Peyer's patch (tissue), 4 donors: ENCODE data around the gene RTEL1. TPM values are rescaled to one million over a fixed set of nuclear protein-coding genes. Genes with fewer than 3 reads are reported as not detected.

Experiments used
- DNase-seq, 3 donors: peaks; one replicate each; pipeline ENCODE4 v3.0.0-alpha.2; 2017 to 2019
- H3K27ac ChIP-seq, 4 donors: fragments of 200-600 bp; sonication (generic); one replicate each; pipeline ENCODE4 v1.5.1; 2016 to 2019
- H3K27me3 ChIP-seq, 2 donors: fragments of 200-600 bp; sonication (generic); one replicate each; pipeline ENCODE4 v1.5.1; 2019
- H3K36me3 ChIP-seq, 3 donors: fragments of 200-600 bp; sonication (generic); one replicate each; pipeline ENCODE4 v1.5.1; 2016 to 2019
- H3K4me1 ChIP-seq, 4 donors: fragments of 200-600 bp; sonication (generic); one replicate each; pipeline ENCODE4 v1.5.1; 2016 to 2019
- H3K4me3 ChIP-seq, 4 donors: fragments of 200-600 bp; sonication (generic); 1 replicate in 3 of 4; 2 replicates in 1 of 4; pipeline ENCODE4 v1.5.1; 2016 to 2019; ENCODE audit warnings: mild to moderate bottlenecking in 1 of 4
- H3K9me3 ChIP-seq, 4 donors: fragments of 200-600 bp; sonication (generic); one replicate each; pipeline ENCODE4 v1.5.1; 2016 to 2019; ENCODE audit warnings: mild to moderate bottlenecking in 1 of 4
- CTCF ChIP-seq, 6 experiments: fragments of 450-650 bp in 4 of 6; fragments of 200-600 bp in 2 of 6; sonication (generic) in 1 of 6; IDR thresholded peaks; one replicate each; pipeline ENCODE4 v1.5.1; 2017 to 2019; ENCODE audit warnings: antibody characterized with exemption in 6 of 6, mild to moderate bottlenecking in 3 of 6, moderate library complexity in 1 of 6
- POLR2A ChIP-seq, 2 donors: fragments of 450-650 bp; IDR thresholded peaks; one replicate each; pipeline ENCODE4 v1.5.1; 2017; ENCODE audit warnings: antibody characterized with exemption in 2 of 2, mild to moderate bottlenecking in 2 of 2, moderate library complexity in 2 of 2
- total RNA-seq, 4 donors: library from RNA; depleted of rRNA; stranded (reverse); fragments of >200 nt; gene quantifications; one replicate each; pipeline ENCODE4 v1.1.0, GENCODE V29; 2016

RTEL1 gene
- total RNA-seq, 4 donors from 2014 or later, result 25.6 to 61.1 (median 30.2) TPM

GRCh38 chr20:63641146-63641791 is 16.8 kb upstream of the RTEL1 start:
- Histone ChIP-seq H3K27me3 (no peaks in the 10 kb centered on the region), H3K36me3 (no peaks in the 10 kb centered on the region), H3K9me3 (no peaks in the 10 kb centered on the region), H3K4me1 (peaks cover 0 to 26% (median 16%) of the 10 kb centered on the region in 4 donors), H3K27ac (peak overlapping the region; percentile 82 to 100 (median 97)), H3K4me3 (peak overlapping the region; percentile 61 to 84 (median 71))
- peak in 2 of 3 donors; percentile 55 to 78 for DNase-seq
- TF ChIP-seq POLR2A (IDR thresholded peaks at IDR 0.05) (no peak), CTCF (IDR thresholded peaks at IDR 0.05) (no peak)

GRCh38 chr20:63641792-63642523 is 16.2 kb upstream of the RTEL1 start:
- no peaks in the 10 kb centered on the region for H3K9me3 ChIP-seq
- TF ChIP-seq POLR2A (IDR thresholded peaks at IDR 0.05), result peak in 1 of 2 donors; percentile 43
- peak; percentile 59 to 85 (median 81) for TF ChIP-seq CTCF (IDR thresholded peaks at IDR 0.05)
- peak overlapping the region; percentile 62 to 84 (median 74) for H3K4me3 ChIP-seq

GRCh38 chr20:63642527-63643247 is 15.4 kb upstream of the RTEL1 start:
- no peaks in the 10 kb centered on the region for H3K36me3 ChIP-seq
- peak overlapping the region; percentile 46 to 68 (median 60) for H3K4me3 ChIP-seq
- DNase-seq, result peak in 2 of 3 donors; percentile 58 to 66
- H3K27ac ChIP-seq, result peak overlapping the region; percentile 60 to 93 (median 86)
- H3K4me1 ChIP-seq, result peaks cover 0 to 17% (median 11%) of the 10 kb centered on the region in 4 donors
- no peaks in the 10 kb centered on the region for H3K9me3 ChIP-seq
- TF ChIP-seq CTCF (IDR thresholded peaks at IDR 0.05) (no peak), POLR2A (IDR thresholded peaks at IDR 0.05) (no peak)
- no peaks in the 10 kb centered on the region for H3K27me3 ChIP-seq

More at GRCh38 chr20:63641792-63642523, 16.2 kb upstream of the RTEL1 start:
- peak; percentile 93 to 99 (median 97) for DNase-seq
- H3K36me3 ChIP-seq, result no peaks in the 10 kb centered on the region
- no peaks in the 10 kb centered on the region for H3K27me3 ChIP-seq
- H3K27ac ChIP-seq, result peak overlapping the region; percentile 82 to 100 (median 97)
- H3K4me1 ChIP-seq, result peaks cover 0 to 19% (median 13%) of the 10 kb centered on the region in 4 donors

GRCh38 chr20:63643499-63643898 is 14.6 kb upstream of the RTEL1 start:
- Histone ChIP-seq H3K27me3 (no peaks in the 10 kb centered on the region), H3K4me3 (no peak overlapping the region), H3K27ac (no peak overlapping the region), H3K36me3 (no peaks in the 10 kb centered on the region), H3K4me1 (peaks cover 0 to 17% (median 10%) of the 10 kb centered on the region in 4 donors), H3K9me3 (no peaks in the 10 kb centered on the region)
- TF ChIP-seq POLR2A (IDR thresholded peaks at IDR 0.05), result no peak
- TF ChIP-seq CTCF (IDR thresholded peaks at IDR 0.05), result no peak
- no peak for DNase-seq

GRCh38 chr20:63643946-63644345 is 14.2 kb upstream of the RTEL1 start:
- Histone ChIP-seq H3K9me3 (no peaks in the 10 kb centered on the region), H3K27me3 (no peaks in the 10 kb centered on the region), H3K36me3 (no peaks in the 10 kb centered on the region), H3K27ac (no peak overlapping the region), H3K4me1 (peaks cover 0 to 17% (median 8%) of the 10 kb centered on the region in 4 donors), H3K4me3 (no peak overlapping the region)
- DNase-seq, result no peak
- TF ChIP-seq POLR2A (IDR thresholded peaks at IDR 0.05) (no peak), CTCF (IDR thresholded peaks at IDR 0.05) (no peak)
